ENCODE results near the gene CEP295NL.
A peak's percentile ranks its signal among the peaks of the same experiment; 100 is the strongest.
"Not testable (repeated sequence)": the region's sequence is repeated elsewhere in the genome, so short reads cannot be mapped to it uniquely, and the experiment has no call there.

The CEP295NL gene

GRCh38 chr17:78884876-78885667 lies 17.9 kb downstream of the CEP295NL start:
- DNase-seq, result no peak

GRCh38 chr17:78884148-78884825 lies 18.7 kb downstream of the CEP295NL start:
- no peak for DNase-seq

- no peak for DNase-seq
These were observed 19.4 kb downstream of the CEP295NL start for GRCh38 chr17:78883533-78884131.

- DNase-seq, result no peak
These were observed 19.9 kb downstream of the CEP295NL start for GRCh38 chr17:78883089-78883532.

- DNase-seq, result no peak
These were observed 20.4 kb downstream of the CEP295NL start for GRCh38 chr17:78882540-78883088.

- no peak for DNase-seq
These were observed 23.3 kb downstream of the CEP295NL start for GRCh38 chr17:78879635-78880186.

GRCh38 chr17:78878871-78879527 lies 24.0 kb downstream of the CEP295NL start:
- no peak for DNase-seq

GRCh38 chr17:78878261-78878660 lies 24.7 kb downstream of the CEP295NL start:
- DNase-seq, result no peak

GRCh38 chr17:78876954-78877517 lies 26.0 kb downstream of the CEP295NL start:
- not testable (repeated sequence) for DNase-seq

- no peak for DNase-seq
These were observed 26.9 kb downstream of the CEP295NL start for GRCh38 chr17:78876094-78876597.

GRCh38 chr17:78875363-78876093 lies 27.5 kb downstream of the CEP295NL start:
- DNase-seq, result no peak

GRCh38 chr17:78873519-78874340 lies 29.3 kb downstream of the CEP295NL start:
- peak in 1 of 2 experiments; percentile 79 for DNase-seq

GRCh38 chr17:78872486-78872885 lies 30.5 kb downstream of the CEP295NL start:
- DNase-seq, result no peak

- no peak for DNase-seq
These were observed 32.4 kb downstream of the CEP295NL start for GRCh38 chr17:78870621-78871020.

- DNase-seq, result no peak
These were observed 34.6 kb downstream of the CEP295NL start for GRCh38 chr17:78868391-78868790.

- not testable (repeated sequence) for DNase-seq
These were observed 36.0 kb downstream of the CEP295NL start for GRCh38 chr17:78867046-78867445.

- peak; percentile 64 to 82 for DNase-seq
These were observed 37.2 kb downstream of the CEP295NL start for GRCh38 chr17:78865682-78866390.

GRCh38 chr17:78864117-78864516 lies 38.9 kb downstream of the CEP295NL start:
- DNase-seq, result no peak
